Vagina (tissue), 2 donors: ENCODE results near the gene RXFP2.

ENCODE experiments used
- POLR2A ChIP-seq, 2 donors: fragments of 450-650 bp; IDR thresholded peaks; one replicate each; pipeline ENCODE4 v1.6.1; 2017; ENCODE audit warnings: antibody characterized with exemption in 2 of 2, mild to moderate bottlenecking in 2 of 2, moderate library complexity in 2 of 2
- POLR2AphosphoS5 ChIP-seq, 2 donors: sonication (generic); formaldehyde crosslinking; IDR thresholded peaks; one replicate each; pipeline ENCODE4 v1.9.0; 2017; ENCODE audit warnings: antibody characterized with exemption in 2 of 2, mild to moderate bottlenecking in 2 of 2, low read depth in 1 of 2; ENCODE audit not compliant: insufficient read depth in 1 of 2
- TF ChIP-seq, protein P1 (sequence below), 3 experiments: fragments of 450-650 bp in 2 of 3; fragments of 200-600 bp in 1 of 3; sonication (generic) in 1 of 3; IDR thresholded peaks; one replicate each; pipeline ENCODE4 v1.5.1; 2017 to 2019; ENCODE audit warnings: antibody characterized with exemption in 3 of 3, mild to moderate bottlenecking in 2 of 3, moderate library complexity in 2 of 3

DNA sequence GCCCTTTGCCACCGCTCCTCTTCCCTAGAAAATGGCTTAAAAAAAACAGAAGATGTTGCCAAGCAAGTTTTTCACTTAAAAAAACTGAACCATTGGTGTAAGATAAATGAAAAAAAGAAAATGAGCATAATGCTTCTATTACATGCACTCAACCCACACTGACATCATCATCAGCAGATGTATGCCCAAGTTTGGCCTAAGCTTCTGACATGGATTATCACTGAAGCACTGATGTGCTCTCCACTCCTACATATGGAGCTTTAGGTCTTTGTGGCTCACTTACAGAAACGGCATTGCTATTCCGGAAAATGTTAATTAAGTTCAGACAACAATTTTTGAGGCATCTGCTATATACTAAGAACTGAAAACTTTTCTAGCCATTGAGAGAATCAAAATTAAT is 8.0 kb downstream of the RXFP2 start:
- TF ChIP-seq, protein P1, sequence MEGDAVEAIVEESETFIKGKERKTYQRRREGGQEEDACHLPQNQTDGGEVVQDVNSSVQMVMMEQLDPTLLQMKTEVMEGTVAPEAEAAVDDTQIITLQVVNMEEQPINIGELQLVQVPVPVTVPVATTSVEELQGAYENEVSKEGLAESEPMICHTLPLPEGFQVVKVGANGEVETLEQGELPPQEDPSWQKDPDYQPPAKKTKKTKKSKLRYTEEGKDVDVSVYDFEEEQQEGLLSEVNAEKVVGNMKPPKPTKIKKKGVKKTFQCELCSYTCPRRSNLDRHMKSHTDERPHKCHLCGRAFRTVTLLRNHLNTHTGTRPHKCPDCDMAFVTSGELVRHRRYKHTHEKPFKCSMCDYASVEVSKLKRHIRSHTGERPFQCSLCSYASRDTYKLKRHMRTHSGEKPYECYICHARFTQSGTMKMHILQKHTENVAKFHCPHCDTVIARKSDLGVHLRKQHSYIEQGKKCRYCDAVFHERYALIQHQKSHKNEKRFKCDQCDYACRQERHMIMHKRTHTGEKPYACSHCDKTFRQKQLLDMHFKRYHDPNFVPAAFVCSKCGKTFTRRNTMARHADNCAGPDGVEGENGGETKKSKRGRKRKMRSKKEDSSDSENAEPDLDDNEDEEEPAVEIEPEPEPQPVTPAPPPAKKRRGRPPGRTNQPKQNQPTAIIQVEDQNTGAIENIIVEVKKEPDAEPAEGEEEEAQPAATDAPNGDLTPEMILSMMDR (IDR thresholded peaks at IDR 0.05): no peak
- TF ChIP-seq POLR2AphosphoS5 (IDR thresholded peaks at IDR 0.05; ENCODE audit: insufficient read depth in 1 of 2, low read depth in 1 of 2) (no peak), POLR2A (IDR thresholded peaks at IDR 0.05) (no peak)
